HepG2 (cell line): Measurements from ENCODE around the gene MRPS17. TPM values are rescaled to one million over a fixed set of nuclear protein-coding genes. Genes with fewer than 3 reads are reported as not detected.

Experiments
- GABPA ChIP-seq, 2 experiments: IDR thresholded peaks; 2 replicates each; pipeline ENCODE4 v1.6.1; 2011 to 2016; ENCODE audit warnings: low read depth in 2 of 2, low read length in 1 of 2, missing biosample characterization in 1 of 2, missing genetic modification characterization in 1 of 2
- HDAC2 ChIP-seq: sonication (generic); formaldehyde crosslinking; IDR thresholded peaks from 2 replicates; pipeline ENCODE4 v1.4.0; 2020; ENCODE audit warnings: missing genetic modification reagents
- JUNB ChIP-seq: sonication (generic); formaldehyde crosslinking; IDR thresholded peaks from 2 replicates; pipeline ENCODE4 v1.8.0; 2022; ENCODE audit warnings: missing genetic modification reagents, mild to moderate bottlenecking, borderline replicate concordance
- NR2F1 ChIP-seq, 2 experiments: fragments of 450-650 bp in 1 of 2; formaldehyde crosslinking in 1 of 2; IDR thresholded peaks; 2 replicates each; pipeline versions ENCODE4 v1.5.0 to v1.6.1; 2016 to 2020; ENCODE audit warnings: mild to moderate bottlenecking in 1 of 2, missing compliant biosample characterization in 1 of 2, missing genetic modification reagents in 1 of 2, moderate library complexity in 1 of 2
- PCBP1 ChIP-seq: fragments of 200-400 bp; formaldehyde crosslinking; IDR thresholded peaks from 2 replicates; pipeline ENCODE4 v1.6.1; 2017; ENCODE audit warnings: mild to moderate bottlenecking, low read depth, low read length, borderline replicate concordance
- SAP130 ChIP-seq: IDR thresholded peaks from 2 replicates; pipeline ENCODE4 v1.6.1; 2016; ENCODE audit warnings: low read depth
- SIX4 ChIP-seq: sonication (generic); formaldehyde crosslinking; IDR thresholded peaks from 2 replicates; pipeline ENCODE4 v1.4.0; 2020; ENCODE audit warnings: missing genetic modification reagents
- SNAI1 ChIP-seq: sonication (generic); formaldehyde crosslinking; IDR thresholded peaks from 2 replicates; pipeline ENCODE4 v1.5.0; 2020; ENCODE audit warnings: mild to moderate bottlenecking, missing genetic modification reagents, borderline replicate concordance
- ZNF207 ChIP-seq: fragments of 450-650 bp; IDR thresholded peaks from 2 replicates; pipeline ENCODE4 v1.6.1; 2016; ENCODE audit warnings: antibody characterized with exemption, borderline replicate concordance
- ZNF280D ChIP-seq: sonication (generic); formaldehyde crosslinking; IDR thresholded peaks from 2 replicates; pipeline ENCODE4 v1.5.1; 2020; ENCODE audit warnings: mild to moderate bottlenecking, missing genetic modification reagents
- ZNF430 ChIP-seq: sonication (generic); formaldehyde crosslinking; IDR thresholded peaks from 2 replicates; pipeline ENCODE4 v1.9.0; 2021; ENCODE audit warnings: mild to moderate bottlenecking, missing genetic modification reagents
- ZNF44 ChIP-seq: sonication (generic); formaldehyde crosslinking; IDR thresholded peaks from 2 replicates; pipeline ENCODE4 v1.5.1; 2020; ENCODE audit warnings: mild to moderate bottlenecking, missing genetic modification reagents
- ZNF552 ChIP-seq: sonication (generic); formaldehyde crosslinking; IDR thresholded peaks from 2 replicates; pipeline ENCODE4 v1.9.0; 2022; ENCODE audit warnings: missing genetic modification reagents, mild to moderate bottlenecking, borderline replicate concordance
- ZNF607 ChIP-seq: sonication (generic); formaldehyde crosslinking; IDR thresholded peaks from 2 replicates; pipeline ENCODE4 v1.5.1; 2020; ENCODE audit warnings: missing genetic modification reagents, mild to moderate bottlenecking, borderline replicate concordance
- ZNF672 ChIP-seq: sonication (generic); formaldehyde crosslinking; IDR thresholded peaks from 2 replicates; pipeline ENCODE4 v1.8.1; 2022; ENCODE audit warnings: missing genetic modification reagents
- ZNF724P ChIP-seq: sonication (generic); formaldehyde crosslinking; IDR thresholded peaks from 2 replicates; pipeline ENCODE4 v1.8.0; 2022; ENCODE audit warnings: missing genetic modification reagents, borderline replicate concordance
- ZSCAN20 ChIP-seq: sonication (generic); formaldehyde crosslinking; IDR thresholded peaks from 2 replicates; pipeline ENCODE4 v1.4.0; 2020; ENCODE audit warnings: missing genetic modification reagents, mild to moderate bottlenecking, borderline replicate concordance
- polyA plus RNA-seq, 8 experiments: library from polyadenylated mRNA; depleted of rRNA in 3 of 8; stranded (reverse) in 7 of 8; unstranded in 1 of 8; fragments of >200 nt; fragmentation: Illumina TruSeq in 4 of 8; extraction: Trizol in 4 of 8; gene quantifications; 2 replicates each; pipeline versions ENCODE4 v1.2.1 to v1.2.3, GENCODE V29; 2011 to 2016; ENCODE audit warnings: low read depth in 4 of 8, missing spikeins in 1 of 8, mixed read lengths in 1 of 8; ENCODE audit not compliant: insufficient read depth in 1 of 8
- total RNA-seq, 5 experiments: library from RNA; depleted of rRNA; stranded (reverse); fragments of >200 nt; fragmentation: Illumina TruSeq; extraction: Trizol; gene quantifications; 2 replicates each; pipeline ENCODE4 v1.2.3, GENCODE V29; 2016; ENCODE audit warnings: low read depth in 1 of 5
- TF ChIP-seq, protein P1 (sequence below): sonication (generic); formaldehyde crosslinking; IDR thresholded peaks from 2 replicates; pipeline ENCODE4 v1.5.0; 2020; ENCODE audit warnings: missing genetic modification reagents
- TF ChIP-seq, protein P2 (sequence below): sonication (generic); formaldehyde crosslinking; conservative IDR thresholded peaks from 2 replicates; pipeline ENCODE4 v1.8.0; 2022; ENCODE audit warnings: low read depth, missing genetic modification reagents
- TF ChIP-seq, protein P3 (sequence below): sonication (generic); formaldehyde crosslinking; IDR thresholded peaks from 2 replicates; pipeline ENCODE4 v1.4.0; 2020; ENCODE audit warnings: missing genetic modification reagents

The MRPS17 gene
- total and polyA plus RNA-seq, 2 of the 13 experiments (the other 11 are each of a cell fraction or from before 2014, with no cell fraction given): 14.9 to 31.3 TPM

DNA sequence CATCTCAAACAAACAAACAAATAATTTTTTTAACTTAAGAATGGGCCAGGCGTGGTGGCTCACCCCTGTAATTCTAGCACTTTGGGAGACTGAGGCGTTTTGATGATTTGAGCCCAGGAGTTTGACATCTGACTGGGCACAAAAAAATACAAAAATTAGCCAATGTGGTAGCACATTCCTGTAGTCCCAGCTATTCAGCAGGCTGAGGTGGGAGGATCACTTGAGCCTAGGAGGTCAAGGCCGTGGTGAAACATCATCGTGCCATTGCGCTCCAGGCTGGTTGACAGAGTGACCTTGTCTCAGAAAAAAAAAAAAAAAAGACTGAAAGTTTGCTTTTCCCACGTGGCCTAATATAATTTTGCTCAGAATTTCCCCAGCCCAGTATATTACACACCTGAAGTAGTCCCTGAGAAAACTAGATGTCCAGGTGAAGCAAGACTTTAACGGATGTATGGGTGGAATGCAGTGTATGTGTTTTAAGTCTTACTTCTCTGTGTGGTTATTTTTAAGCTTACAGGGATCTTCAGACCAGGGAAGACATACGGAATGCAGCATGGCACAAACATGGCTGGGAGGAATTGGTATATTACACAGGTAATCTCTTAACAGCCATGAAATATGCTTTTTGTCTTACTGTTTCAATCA lies 45.3 kb downstream of the MRPS17 start (continued):
- TF ChIP-seq ZSCAN20 (CRISPR knock-in tag) (no peak), ZNF607 (CRISPR knock-in tag) (peak; percentile 69; the same call in 1 of the 2 replicates), PCBP1 (no peak), NR2F1 (CRISPR knock-in tag; IDR thresholded peaks at IDR 0.05) (peak; percentile 88 to 93), GABPA (IDR thresholded peaks at IDR 0.05; ENCODE audit: low read depth, low read length) (no peak), GABPA (CRISPR knock-in tag; IDR thresholded peaks at IDR 0.05; ENCODE audit: low read depth) (peak; percentile 33; the same call in 1 of the 2 replicates), SNAI1 (CRISPR knock-in tag) (no peak), ZNF44 (CRISPR knock-in tag) (no peak), JUNB (peak; percentile 25; the same call in 1 of the 2 replicates), SIX4 (CRISPR knock-in tag) (no peak), HDAC2 (CRISPR knock-in tag) (peak; percentile 80), ZNF207 (no peak), ZNF430 (CRISPR knock-in tag) (0 out of 2 replicates have a peak, but pooled peaks have one; percentile 28), ZNF552 (CRISPR knock-in tag) (no peak), ZNF280D (CRISPR knock-in tag) (no peak), SAP130 (CRISPR knock-in tag) (peak; percentile 79), ZNF724P (CRISPR knock-in tag) (no peak), ZNF672 (CRISPR knock-in tag) (no peak)
- TF ChIP-seq, protein P1, sequence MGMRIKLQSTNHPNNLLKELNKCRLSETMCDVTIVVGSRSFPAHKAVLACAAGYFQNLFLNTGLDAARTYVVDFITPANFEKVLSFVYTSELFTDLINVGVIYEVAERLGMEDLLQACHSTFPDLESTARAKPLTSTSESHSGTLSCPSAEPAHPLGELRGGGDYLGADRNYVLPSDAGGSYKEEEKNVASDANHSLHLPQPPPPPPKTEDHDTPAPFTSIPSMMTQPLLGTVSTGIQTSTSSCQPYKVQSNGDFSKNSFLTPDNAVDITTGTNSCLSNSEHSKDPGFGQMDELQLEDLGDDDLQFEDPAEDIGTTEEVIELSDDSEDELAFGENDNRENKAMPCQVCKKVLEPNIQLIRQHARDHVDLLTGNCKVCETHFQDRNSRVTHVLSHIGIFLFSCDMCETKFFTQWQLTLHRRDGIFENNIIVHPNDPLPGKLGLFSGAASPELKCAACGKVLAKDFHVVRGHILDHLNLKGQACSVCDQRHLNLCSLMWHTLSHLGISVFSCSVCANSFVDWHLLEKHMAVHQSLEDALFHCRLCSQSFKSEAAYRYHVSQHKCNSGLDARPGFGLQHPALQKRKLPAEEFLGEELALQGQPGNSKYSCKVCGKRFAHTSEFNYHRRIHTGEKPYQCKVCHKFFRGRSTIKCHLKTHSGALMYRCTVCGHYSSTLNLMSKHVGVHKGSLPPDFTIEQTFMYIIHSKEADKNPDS (CRISPR knock-in tag): no peak
- TF ChIP-seq, protein P2, sequence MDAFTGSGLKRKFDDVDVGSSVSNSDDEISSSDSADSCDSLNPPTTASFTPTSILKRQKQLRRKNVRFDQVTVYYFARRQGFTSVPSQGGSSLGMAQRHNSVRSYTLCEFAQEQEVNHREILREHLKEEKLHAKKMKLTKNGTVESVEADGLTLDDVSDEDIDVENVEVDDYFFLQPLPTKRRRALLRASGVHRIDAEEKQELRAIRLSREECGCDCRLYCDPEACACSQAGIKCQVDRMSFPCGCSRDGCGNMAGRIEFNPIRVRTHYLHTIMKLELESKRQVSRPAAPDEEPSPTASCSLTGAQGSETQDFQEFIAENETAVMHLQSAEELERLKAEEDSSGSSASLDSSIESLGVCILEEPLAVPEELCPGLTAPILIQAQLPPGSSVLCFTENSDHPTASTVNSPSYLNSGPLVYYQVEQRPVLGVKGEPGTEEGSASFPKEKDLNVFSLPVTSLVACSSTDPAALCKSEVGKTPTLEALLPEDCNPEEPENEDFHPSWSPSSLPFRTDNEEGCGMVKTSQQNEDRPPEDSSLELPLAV: no peak
- TF ChIP-seq, protein P3, sequence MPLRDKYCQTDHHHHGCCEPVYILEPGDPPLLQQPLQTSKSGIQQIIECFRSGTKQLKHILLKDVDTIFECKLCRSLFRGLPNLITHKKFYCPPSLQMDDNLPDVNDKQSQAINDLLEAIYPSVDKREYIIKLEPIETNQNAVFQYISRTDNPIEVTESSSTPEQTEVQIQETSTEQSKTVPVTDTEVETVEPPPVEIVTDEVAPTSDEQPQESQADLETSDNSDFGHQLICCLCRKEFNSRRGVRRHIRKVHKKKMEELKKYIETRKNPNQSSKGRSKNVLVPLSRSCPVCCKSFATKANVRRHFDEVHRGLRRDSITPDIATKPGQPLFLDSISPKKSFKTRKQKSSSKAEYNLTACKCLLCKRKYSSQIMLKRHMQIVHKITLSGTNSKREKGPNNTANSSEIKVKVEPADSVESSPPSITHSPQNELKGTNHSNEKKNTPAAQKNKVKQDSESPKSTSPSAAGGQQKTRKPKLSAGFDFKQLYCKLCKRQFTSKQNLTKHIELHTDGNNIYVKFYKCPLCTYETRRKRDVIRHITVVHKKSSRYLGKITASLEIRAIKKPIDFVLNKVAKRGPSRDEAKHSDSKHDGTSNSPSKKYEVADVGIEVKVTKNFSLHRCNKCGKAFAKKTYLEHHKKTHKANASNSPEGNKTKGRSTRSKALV (CRISPR knock-in tag): 0 out of 2 replicates have a peak, but pooled peaks have one; percentile 45
- TF ChIP-seq, all 625 proteins: peak for 120
